DND-41 (cell line): ENCODE measurements around the gene SEC61A2.

ENCODE experiments used
- CTCF ChIP-seq: IDR thresholded peaks from 2 replicates; pipeline ENCODE4 v1.5.1; 2012; ENCODE audit warnings: borderline replicate concordance, low read length, moderate library complexity, mild to moderate bottlenecking; ENCODE audit not compliant: poor library complexity, severe bottlenecking; ENCODE audit errors: extremely low read depth
- EZH2 ChIP-seq: IDR thresholded peaks from 3 replicates; pipeline ENCODE4 v1.6.1; 2012; ENCODE audit warnings: borderline replicate concordance, low read depth, mild to moderate bottlenecking, moderate library complexity, low read length, inconsistent platforms; ENCODE audit not compliant: severe bottlenecking

GRCh38 chr10:12113627-12114026 lies 15.8 kb upstream of the SEC61A2 start:
- TF ChIP-seq CTCF (no peak), EZH2 (no peak)
